ENCODE results near the gene GNA12.

GNA12 gene

DNA sequence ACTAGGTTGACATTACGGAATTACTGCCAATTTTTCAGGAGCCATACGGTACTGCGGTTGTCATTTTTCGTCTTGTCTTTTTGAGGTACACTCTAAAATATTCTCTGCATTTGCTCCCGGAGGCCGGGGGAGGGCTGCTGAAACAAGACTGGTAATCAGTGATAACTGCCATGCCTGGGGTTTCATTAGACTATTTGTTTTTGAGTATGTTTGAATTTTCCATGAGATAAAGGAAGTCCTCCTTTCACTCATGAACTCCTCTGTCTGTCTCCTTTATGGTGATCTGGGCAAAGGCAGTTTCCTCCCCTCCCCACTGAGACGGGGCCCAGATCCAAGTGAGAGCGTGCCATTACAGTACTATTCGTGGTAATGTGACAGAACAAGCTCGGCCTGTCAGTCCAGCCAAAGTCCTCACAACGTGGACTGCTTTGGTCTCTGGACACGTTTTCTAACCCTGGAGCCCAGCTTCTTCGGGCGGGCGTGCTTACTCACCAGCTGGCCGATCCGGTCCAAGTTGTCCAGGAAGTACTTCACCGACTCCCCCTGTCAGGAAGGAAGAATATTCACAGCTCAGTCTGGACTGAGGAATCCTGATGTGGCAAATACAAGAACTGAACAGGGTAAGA is 111.0 kb downstream of the GNA12 start:
- H3K4me3 ChIP-seq (ENCODE audit: low read depth, low read length) = no peak overlapping the region
- ChIA-PET CTCF (interaction anchor here (2.1 kb wide), 1 partner anchor 23 kb away, joined by 9 read pairs; no protein-coding TSS in a partner anchor), POLR2A (no interaction called here)
- no peak for DNase-seq (ENCODE audit: low read depth, low spot score)
- TF ChIP-seq, protein P1, sequence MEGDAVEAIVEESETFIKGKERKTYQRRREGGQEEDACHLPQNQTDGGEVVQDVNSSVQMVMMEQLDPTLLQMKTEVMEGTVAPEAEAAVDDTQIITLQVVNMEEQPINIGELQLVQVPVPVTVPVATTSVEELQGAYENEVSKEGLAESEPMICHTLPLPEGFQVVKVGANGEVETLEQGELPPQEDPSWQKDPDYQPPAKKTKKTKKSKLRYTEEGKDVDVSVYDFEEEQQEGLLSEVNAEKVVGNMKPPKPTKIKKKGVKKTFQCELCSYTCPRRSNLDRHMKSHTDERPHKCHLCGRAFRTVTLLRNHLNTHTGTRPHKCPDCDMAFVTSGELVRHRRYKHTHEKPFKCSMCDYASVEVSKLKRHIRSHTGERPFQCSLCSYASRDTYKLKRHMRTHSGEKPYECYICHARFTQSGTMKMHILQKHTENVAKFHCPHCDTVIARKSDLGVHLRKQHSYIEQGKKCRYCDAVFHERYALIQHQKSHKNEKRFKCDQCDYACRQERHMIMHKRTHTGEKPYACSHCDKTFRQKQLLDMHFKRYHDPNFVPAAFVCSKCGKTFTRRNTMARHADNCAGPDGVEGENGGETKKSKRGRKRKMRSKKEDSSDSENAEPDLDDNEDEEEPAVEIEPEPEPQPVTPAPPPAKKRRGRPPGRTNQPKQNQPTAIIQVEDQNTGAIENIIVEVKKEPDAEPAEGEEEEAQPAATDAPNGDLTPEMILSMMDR (IDR thresholded peaks at IDR 0.05; ENCODE audit: insufficient read depth, low read length, missing control alignments) = no peak

DNA sequence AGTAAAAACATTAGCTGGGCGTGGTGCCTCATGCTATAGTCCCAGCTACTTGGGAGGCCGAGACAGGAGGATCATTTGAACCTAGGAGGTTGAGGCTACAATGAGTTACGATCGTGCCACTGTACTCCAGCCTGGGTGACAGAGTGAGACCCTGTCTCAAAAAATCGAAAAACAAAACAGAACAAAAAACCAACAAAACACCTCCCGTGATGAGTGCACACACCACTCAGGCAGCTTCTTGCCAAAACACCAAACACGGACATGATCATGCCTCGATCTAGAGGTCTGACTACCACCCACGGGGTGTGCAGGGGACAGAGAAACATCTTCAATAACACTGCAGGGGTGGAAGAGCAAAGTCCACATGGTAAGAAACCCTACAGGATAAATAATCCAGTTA is 111.7 kb downstream of the GNA12 start:
- DNase-seq (ENCODE audit: low read depth, low spot score) = no peak
- ChIA-PET POLR2A (no interaction called here), CTCF (interaction anchor here (2.1 kb wide), 1 partner anchor 23 kb away, joined by 9 read pairs; no protein-coding TSS in a partner anchor)
- TF ChIP-seq, protein P1 (IDR thresholded peaks at IDR 0.05; ENCODE audit: insufficient read depth, low read length, missing control alignments) = no peak
- no peak overlapping the region for H3K4me3 ChIP-seq (ENCODE audit: low read depth, low read length)

DNA sequence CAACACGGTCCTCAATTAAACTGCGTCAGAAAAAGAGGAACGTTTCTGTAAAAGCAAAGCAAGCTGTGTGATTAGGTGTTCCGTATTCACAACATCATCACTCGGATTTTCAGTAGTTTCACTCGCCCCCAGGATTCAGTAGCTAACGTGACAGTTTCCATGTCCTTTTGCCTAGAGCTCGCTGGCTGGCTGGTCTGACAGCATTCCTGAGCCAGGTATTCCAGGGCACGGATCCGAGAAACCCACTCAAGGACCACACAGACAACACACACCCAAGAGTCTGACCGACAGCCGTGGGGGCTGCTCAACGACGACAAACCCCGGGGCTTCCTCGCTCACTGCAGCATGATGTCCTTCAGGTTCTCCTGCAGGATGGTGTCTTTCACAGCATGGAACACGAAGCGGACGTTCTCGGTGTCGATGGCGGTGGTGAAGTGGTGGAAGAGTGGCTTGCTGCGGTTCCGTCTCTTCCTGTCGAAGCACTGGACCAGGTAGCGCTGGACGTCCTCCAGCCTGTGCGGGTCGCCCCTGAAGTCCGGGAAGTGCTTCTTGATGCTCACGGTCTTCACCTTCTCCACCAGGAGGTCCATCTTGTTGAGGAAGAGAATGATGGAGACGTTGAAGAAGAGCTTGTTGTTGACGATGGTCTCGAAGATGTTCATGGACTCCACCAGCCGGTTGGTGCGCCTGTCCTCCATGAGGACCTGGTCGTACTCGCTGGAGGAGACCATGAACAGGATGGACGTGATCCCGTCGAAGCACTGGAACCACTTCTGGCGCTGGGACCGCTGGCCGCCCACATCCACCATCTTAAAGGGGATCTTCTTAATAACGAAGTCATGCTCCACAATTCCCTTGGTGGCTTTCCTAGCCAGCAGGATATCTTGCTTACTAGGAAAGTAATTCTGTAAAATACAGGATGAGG is 113.0 kb downstream of the GNA12 start:
- ChIA-PET POLR2A (no interaction called here), CTCF (interaction anchor here (0.7 to 0.9 kb wide), 2 partner anchors 11 to 22 kb away, joined by 3 read pairs; no protein-coding TSS in a partner anchor)
- DNase-seq (ENCODE audit: low read depth, low spot score) = no peak
- TF ChIP-seq, protein P1 (IDR thresholded peaks at IDR 0.05; ENCODE audit: insufficient read depth, low read length, missing control alignments) = no peak
- no peak overlapping the region for H3K4me3 ChIP-seq (ENCODE audit: low read depth, low read length)

DNA sequence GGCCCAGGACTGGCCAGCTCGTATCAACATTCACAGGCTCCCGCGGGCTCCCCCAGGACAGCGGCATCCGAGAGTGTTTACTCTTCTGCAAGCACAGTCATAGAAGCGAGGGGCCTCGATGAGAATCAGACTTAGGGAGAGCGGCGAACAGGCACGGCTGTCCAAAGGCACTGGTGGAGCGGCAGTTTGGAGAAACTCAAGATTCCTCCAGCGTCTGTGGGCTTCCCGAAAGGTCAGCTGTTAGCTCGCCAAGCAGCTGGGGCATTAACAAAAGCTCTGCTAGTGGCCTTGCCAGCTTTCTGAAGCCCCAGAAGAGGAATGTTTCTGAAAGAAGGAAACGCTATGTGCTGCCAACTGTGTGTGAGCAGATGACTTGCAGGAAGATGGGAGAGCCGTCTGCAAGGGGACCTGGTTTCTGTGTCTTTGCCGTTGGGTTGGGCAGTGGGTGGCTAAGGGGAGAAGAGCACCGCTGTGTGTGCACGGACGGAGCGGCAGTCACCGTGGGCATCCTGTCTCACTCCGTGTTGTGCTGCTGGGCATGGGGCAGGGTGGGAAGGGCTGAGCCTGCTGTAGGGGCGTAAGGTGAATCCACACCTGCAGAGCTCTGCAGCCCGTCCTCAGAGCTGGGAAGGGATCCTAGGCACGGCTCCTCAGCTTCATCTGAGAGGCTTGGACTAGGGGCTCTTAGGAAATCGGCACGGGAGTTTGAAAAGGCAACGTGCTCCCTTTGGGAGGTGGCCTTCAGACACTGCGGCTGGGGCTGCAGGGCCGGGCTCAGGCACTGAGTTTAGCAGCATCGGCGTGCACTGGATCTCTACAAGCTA is 114.0 kb downstream of the GNA12 start:
- CTCF ChIA-PET = interaction anchor here (0.7 to 1.6 kb wide), 3 partner anchors 8 to 21 kb away, joined by 3 to 5 read pairs (median 3); no protein-coding TSS in a partner anchor
- POLR2A ChIA-PET = no interaction called here
- TF ChIP-seq, protein P1 (IDR thresholded peaks at IDR 0.05; ENCODE audit: insufficient read depth, low read length, missing control alignments) = no peak
- DNase-seq (ENCODE audit: low read depth, low spot score) = no peak
- H3K4me3 ChIP-seq (ENCODE audit: low read depth, low read length) = no peak overlapping the region

DNA sequence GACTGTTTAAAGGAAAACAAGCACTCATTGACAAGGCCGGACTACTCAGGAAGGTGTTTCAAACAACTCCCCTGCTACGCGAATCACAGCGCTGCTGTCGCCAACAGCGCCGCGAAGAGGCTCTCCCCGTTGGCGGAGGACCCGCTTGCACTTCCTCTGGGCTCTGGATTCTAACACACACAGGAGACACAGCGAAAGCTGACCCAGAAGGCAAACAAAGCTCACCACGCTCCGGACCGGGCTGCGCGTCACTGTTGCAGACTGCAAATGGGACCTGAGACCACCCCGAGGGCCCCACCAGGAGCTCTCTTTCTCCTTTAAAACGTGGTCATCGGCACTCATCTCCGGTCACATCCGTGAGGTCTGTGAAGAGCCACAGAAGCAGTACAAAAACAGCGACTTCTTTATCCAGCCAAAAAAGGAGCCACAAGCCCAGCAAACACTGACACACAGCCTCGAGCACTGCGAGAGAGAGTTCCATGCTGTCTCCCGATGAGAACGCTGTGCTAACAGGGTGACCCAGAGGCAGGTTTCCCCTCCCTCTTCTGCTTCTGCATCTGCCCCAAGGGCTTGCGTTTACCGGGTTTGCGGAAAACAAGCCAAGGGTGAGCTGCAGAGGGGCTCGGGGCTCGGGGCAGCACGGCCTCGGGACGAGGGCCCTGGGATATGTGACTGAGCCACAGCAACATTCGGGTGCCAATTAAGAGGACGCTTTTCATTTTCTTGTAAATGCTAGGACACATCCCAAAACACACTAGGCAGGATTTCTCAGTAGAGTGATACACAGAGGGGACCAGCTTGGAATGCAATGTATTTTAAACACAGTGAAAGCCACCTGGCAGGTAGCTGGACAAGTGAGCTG is 114.8 kb downstream of the GNA12 start:
- POLR2A ChIA-PET = no interaction called here
- no peak for DNase-seq (ENCODE audit: low read depth, low spot score)

More for the DNA sequence above, 114.8 kb downstream of the GNA12 start:
- TF ChIP-seq, protein P1 (IDR thresholded peaks at IDR 0.05; ENCODE audit: insufficient read depth, low read length, missing control alignments) = no peak
- no peak overlapping the region for H3K4me3 ChIP-seq (ENCODE audit: low read depth, low read length)
- CTCF ChIA-PET = interaction anchor here (1.0 to 1.6 kb wide), 2 partner anchors 9 to 19 kb away, joined by 4 to 5 read pairs; no protein-coding TSS in a partner anchor
